Measurements from ENCODE around the gene SLC39A9.

The SLC39A9 gene

DNA sequence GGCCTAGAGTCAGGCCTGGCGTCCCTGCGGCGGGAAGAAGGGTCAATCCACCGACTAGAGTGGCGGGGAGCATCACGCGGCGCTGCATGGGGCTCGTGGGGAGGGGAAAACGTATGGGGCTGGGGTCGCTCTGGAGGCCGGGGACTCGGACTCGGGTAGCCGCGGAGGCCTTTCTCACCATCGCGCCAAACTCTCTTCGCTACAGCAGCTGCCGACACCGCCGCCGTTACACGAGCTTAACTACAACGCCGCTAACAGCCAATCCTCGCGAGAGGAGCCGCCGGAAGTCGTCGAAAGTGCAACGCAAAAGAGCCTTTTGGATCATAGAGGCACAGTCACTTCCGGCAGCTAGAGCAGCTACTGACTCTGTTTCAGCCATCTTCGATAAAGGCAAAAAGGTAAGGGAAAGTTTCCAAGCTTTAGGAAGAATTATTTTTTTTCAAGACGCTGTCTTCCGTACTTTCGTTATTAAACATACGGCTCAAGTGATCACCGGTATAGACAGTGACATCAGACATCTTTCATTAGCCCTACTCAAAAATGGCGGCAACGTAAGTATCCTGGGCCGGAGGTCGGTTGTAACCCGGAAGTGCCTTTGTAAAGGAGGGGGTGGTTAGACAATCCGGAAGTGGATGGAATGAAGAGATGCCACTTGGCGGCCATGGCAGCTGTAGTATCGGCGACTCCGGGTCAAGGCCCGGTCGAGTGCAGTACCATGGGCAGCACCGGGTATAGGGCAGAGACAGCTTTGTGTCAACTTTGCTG is at the start of gene SLC39A9, which contains the start of gene ERH:
SLC39A9 (plus strand) TSS at position 640 of the 765 bp plus-strand sequence. CDS start 678 bp downstream, outside the sequence.
ERH (minus strand) TSS at position 247 of the 765 bp plus-strand sequence; CDS start at position 181, 66 bp downstream.
- DNase-seq (ENCODE audit: low spot score) = peak; percentile 93

GRCh38 chr14:69349091-69349777 is 49.3 kb upstream of the SLC39A9 start:
- no peak for DNase-seq (ENCODE audit: low spot score)

DNA sequence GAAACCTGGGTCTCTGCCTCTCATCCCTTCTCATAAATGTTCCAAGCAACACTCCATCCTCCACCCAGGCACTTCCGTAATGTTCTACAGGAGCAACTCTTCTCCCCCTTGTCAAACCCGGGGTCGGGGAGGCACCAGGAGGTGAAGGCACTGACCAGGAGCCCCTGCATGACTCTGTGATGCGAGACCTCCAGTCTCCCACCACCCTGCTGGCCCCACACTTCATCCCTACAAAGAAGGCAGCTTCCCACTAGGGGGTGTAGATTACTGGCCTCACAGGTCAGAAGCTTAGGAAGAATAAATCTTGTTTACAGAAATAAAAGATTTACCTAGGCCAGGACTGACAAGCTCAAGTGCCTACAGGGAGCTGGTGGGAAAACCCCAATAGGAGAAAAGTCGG is 47.6 kb upstream of the SLC39A9 start:
- DNase-seq (ENCODE audit: low spot score) = no peak

DNA sequence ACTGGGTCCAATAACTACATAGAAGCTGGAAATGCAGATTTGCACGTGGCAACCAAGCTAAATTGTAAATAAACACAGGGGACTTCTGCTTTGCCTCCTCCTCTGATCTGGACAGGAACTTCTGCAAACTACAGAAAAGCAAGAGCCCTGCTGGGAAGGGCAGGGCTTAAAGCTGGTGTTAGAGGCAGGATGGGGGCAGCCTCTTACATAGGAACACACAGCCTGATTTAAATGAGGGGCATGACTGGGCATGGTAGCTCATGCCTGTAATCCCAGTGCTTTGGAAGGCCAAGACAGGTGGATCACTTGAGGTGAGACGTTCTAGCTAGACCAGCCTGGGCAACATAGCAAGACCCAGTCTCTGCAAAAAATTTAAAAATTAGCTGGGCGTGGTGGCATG is 47.1 kb upstream of the SLC39A9 start:
- DNase-seq (ENCODE audit: low spot score) = no peak

DNA sequence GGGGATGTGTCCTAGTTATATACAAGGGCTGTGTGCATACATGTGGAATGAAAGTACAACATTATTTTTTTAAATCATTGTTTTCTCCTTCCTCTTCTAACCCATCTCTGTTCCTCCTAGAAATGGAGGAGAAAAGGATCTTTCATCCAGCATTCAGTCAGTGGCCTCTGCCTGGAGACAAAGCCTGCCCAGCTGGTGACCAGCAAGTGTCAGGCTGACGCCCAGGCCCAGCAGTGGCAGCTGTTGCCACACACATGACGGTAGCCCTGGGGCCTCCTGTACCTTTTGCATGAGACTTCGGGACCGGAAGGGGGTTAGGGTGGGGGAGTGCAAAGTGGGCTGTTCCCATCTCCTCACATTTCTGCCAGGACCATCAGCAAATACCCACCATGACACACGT is 46.6 kb upstream of the SLC39A9 start:
- no peak for DNase-seq (ENCODE audit: low spot score)

DNA sequence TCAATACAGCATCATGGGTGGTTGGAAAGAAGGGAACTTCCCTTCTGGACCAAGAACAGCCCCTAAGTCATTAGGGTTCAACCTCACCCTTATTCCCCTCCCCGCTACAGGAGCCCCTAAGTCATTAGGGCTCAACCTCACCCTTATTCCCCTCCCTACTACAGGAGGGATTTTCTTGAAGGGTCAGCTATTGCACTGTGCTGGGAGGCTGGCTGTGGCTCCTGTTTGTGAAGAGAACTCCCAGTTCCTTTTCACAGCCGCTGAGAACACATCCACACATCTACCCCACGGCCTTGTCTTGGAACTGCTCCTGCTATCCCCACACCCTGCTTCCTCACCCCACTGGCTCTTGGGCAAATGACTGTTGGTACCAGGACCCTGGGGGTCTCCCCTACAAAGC is 45.3 kb upstream of the SLC39A9 start:
- no peak for DNase-seq (ENCODE audit: low spot score)

DNA sequence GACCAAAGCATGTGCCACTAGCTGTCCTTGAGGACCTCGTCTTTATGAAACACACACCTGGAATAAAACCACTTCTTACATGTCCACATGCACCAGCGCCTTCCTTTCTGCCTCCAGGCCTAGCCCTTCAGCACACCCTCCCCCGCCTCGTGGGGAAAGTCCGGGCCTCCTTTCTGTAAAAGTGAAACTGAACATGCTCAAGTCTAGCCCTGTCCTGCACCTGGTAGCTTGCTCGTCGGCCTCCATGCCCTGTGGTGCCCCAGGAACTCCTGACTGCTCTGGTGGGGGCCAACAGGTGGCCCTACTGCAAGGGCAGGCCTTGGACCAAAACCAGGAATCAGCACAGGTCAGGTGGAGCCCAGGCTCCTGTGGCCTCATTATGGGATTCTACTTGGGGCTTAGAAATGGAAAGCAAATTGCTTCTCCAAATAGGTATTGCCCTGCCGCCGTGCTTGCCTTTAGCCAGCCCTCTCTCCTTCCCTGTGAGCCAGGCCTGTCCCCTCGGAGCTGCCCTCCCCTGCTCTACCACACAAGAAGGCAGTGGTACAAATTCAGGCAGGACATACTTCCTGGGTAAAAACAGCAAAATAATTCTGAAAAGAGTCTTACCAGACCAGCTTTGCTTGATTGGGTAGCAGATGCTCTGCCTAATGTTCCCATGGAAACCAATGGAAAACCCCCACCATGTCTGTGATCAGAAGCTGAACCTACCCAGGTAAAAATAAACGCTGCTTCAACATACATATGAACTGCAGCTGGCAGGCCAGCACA is 43.9 kb upstream of the SLC39A9 start:
- no peak for DNase-seq (ENCODE audit: low spot score)

GRCh38 chr14:69355154-69355597 is 43.3 kb upstream of the SLC39A9 start:
- no peak for DNase-seq (ENCODE audit: low spot score)

DNA sequence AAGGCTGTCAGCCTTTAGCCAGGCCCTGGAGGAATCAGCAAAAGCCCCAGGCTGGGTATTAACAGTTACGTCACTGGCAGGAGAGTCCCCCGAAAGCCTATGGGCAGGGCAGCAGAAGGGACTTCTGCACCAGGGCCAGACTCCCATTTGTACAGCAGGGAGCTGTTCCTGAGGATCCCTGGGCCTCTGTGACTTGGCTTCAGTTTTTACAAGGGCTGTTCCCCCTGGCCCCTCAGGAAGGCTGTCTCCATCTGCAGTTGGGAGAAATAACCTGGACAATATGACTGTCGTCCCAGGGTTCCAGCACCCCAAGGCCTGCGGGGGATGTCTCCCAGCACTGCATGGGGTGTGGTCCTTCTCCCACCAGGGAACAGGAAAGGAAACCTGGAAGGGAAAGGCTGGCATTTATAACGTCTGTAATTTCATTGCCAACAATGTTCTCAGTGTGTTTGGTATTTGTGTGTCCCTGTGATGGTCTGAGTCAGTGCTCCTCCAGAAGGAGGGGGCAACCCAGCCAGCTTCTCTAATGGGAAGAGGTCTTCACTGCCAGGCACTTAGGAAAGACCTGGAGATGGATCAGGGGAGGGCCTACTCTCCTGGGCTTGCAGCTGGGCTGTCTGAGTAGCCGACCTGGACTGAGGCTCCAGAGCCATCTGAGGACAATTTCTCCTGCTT is 42.7 kb upstream of the SLC39A9 start:
- DNase-seq (ENCODE audit: low spot score) = no peak

GRCh38 chr14:69356903-69357543 is 41.5 kb upstream of the SLC39A9 start:
- DNase-seq (ENCODE audit: low spot score) = no peak

GRCh38 chr14:69357544-69358200 is 40.8 kb upstream of the SLC39A9 start:
- DNase-seq (ENCODE audit: low spot score) = no peak

GRCh38 chr14:69358233-69358963 is 40.1 kb upstream of the SLC39A9 start:
- DNase-seq (ENCODE audit: low spot score) = no peak

DNA sequence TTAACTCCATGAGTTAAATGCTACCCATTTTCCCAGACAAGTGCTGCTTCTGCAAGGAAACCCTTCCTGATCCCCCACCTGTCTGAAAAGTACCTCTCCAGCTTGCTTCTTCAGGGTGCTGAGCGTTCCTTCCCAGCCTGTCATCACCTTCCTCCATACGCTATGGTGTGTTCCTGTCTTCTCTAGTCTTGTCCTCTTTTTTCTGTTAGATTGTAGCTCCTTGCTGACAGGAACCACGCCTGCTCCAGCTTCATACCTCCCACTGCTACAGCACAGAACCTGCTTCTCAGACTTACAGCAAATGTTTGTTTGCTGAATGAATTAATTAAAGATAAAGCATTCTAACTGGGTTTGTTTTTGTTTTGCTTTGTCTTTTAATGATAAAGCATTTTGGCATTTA is 39.5 kb upstream of the SLC39A9 start:
- no peak for DNase-seq (ENCODE audit: low spot score)

- DNase-seq (ENCODE audit: low spot score) = no peak
Measured at GRCh38 chr14:69360438-69361108, 37.9 kb upstream of the SLC39A9 start.

- DNase-seq (ENCODE audit: low spot score) = peak; percentile 73
Measured at GRCh38 chr14:69363055-69363454, 35.4 kb upstream of the SLC39A9 start.

GRCh38 chr14:69363964-69364363 is 34.5 kb upstream of the SLC39A9 start:
- DNase-seq (ENCODE audit: low spot score) = no peak

DNA sequence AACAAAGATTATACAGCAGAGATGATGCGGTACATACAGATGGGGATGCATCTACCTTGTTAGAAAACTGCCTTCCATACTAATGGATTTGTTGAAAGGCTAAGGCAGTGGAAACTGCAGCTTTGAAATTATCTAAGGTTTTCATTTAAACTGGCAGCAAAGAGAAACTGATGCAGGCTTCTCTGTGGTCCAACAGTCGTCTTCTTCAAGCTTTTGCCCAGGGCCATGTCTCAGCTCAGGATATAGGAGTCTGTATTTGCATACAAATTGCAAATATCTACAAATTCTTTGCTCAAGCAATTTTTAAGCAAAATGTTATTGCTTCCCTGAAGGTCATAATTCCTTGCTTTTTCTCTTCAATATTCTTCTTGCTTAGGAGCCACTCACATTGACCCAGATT is 34.1 kb upstream of the SLC39A9 start:
- no peak for DNase-seq (ENCODE audit: low spot score)

DNA sequence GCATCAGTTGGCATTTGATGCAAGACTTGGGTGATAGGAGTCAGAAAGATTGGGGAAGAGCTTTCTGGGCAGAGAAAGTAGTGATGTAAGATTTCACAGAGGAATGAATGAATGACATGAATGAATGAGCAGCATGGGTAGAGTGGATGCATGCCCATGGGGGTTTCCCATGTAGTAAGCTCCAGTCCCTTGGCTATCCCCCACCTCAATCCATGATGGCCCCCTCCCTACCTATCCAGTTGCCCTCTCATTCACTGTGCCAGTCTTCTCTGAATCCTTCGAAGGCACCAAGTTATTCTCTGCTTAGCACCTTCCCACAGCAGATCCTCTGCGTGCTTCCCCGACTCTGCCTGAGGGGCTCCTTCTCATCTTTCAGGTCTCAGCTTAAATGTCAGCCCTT is 32.4 kb upstream of the SLC39A9 start:
- no peak for DNase-seq (ENCODE audit: low spot score)

DNA sequence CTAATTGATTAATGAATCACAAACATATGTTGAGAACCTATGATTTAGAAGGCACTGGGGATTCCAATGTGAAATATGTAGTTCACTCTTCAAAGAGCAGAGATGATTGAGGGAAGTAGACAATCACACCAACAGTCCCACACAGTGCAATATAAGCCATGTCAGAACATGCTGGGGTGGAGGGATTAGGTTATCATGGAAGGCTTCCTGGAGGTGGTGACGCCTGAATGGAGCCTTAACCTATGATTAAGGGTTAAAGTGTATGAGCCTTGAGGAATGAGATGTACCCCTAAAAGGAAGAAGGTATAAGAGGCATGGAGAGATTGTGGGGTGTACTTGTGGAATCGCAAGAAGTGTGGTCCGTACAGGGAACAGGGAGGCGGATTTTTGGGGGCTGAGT is 31.7 kb upstream of the SLC39A9 start:
- no peak for DNase-seq (ENCODE audit: low spot score)

DNA sequence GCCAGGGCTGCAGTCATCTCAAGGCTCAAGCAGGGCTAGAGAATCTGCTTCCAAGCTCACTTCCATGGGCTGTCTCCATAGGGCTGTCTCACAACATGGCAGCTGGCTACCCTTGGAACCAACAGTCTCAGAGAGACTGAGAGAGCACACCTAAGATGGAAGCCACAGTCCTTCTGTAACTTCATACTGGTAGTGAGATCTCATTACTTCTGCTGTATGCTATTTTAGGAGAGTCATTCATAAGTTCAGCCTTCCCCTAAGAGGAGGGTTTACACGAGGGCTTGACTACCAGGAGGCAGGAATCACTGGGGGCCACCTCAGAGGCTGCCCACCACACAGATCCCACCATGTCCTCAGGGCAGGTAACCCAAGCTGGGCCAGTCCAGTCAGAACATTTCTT is 30.1 kb upstream of the SLC39A9 start:
- DNase-seq (ENCODE audit: low spot score) = no peak
